WTC11 (cell line): ENCODE measurements around the gene KRTAP4-6. TPM values are rescaled to one million over a fixed set of nuclear protein-coding genes. Genes with fewer than 3 reads are reported as not detected.

Source experiments
- ATAC-seq: fragments of 200-7000 bp; cut with Tn5 transposase; 2 replicates; pipeline ENCODE4 v1.10.0; 2021; ENCODE audit warnings: mild to moderate bottlenecking, moderate library complexity
- CTCF ChIA-PET: fragments of 300-600 bp; sonication (Branson Sonifier 250); formaldehyde crosslinking; loops from one replicate; lab custom pipeline; 2021; ENCODE audit warnings: antibody characterized with exemption; lab: Charles Lee
- POLR2A ChIA-PET: fragments of 350-600 bp; sonication (Branson Sonifier 250); formaldehyde crosslinking; loops from one replicate; lab custom pipeline; 2021; ENCODE audit warnings: antibody characterized with exemption; lab: Charles Lee
- DNase-seq: peaks from one replicate; pipeline ENCODE4 v3.0.0; 2021; ENCODE audit warnings: low spot score
- H3K27ac Mint-ChIP-seq: 2 replicates; pipeline ENCODE4 v1.8.0; 2021; ENCODE audit warnings: mixed read lengths
- H3K27me3 Mint-ChIP-seq: 2 replicates; pipeline ENCODE4 v1.8.0; 2021; ENCODE audit warnings: low read depth, mild to moderate bottlenecking, moderate library complexity, mixed read lengths
- H3K36me3 Mint-ChIP-seq: 2 replicates; pipeline ENCODE4 v1.8.0; 2021; ENCODE audit warnings: mixed read lengths
- H3K4me1 Mint-ChIP-seq: 2 replicates; pipeline ENCODE4 v1.8.0; 2022; ENCODE audit warnings: mixed read lengths
- H3K4me3 Mint-ChIP-seq: 2 replicates; pipeline ENCODE4 v1.8.0; 2021; ENCODE audit warnings: mild to moderate bottlenecking, moderate library complexity, mixed read lengths
- H3K9me3 Mint-ChIP-seq: 2 replicates; pipeline ENCODE4 v1.8.0; 2021; ENCODE audit warnings: mixed read lengths
- ATF1 ChIP-seq: sonication (generic); formaldehyde crosslinking; IDR thresholded peaks from 2 replicates; pipeline ENCODE4 v1.8.1; 2023; ENCODE audit warnings: mild to moderate bottlenecking, moderate library complexity, missing genetic modification reagents
- CREM ChIP-seq: sonication (generic); formaldehyde crosslinking; IDR thresholded peaks from 2 replicates; pipeline ENCODE4 v1.8.1; 2022; ENCODE audit warnings: mild to moderate bottlenecking, missing genetic modification reagents, moderate library complexity
- ELF4 ChIP-seq: sonication (generic); formaldehyde crosslinking; IDR thresholded peaks from 2 replicates; pipeline ENCODE4 v1.8.1; 2022; ENCODE audit warnings: low read depth, mild to moderate bottlenecking, moderate library complexity, missing genetic modification reagents
- EMX1 ChIP-seq: fragments of 250-450 bp; sonication (Bioruptor Pico); IDR thresholded peaks from 2 replicates; pipeline ENCODE4 v1.8.0; 2021; ENCODE audit warnings: mild to moderate bottlenecking
- ESRRA ChIP-seq: sonication (generic); formaldehyde crosslinking; IDR thresholded peaks from 2 replicates; pipeline ENCODE4 v1.8.1; 2022; ENCODE audit warnings: mild to moderate bottlenecking, missing genetic modification reagents, borderline replicate concordance
- FOXJ3 ChIP-seq: sonication (generic); formaldehyde crosslinking; IDR thresholded peaks from 2 replicates; pipeline ENCODE4 v1.9.0; 2021; ENCODE audit warnings: missing genetic modification reagents, mild to moderate bottlenecking, borderline replicate concordance
- HMGA2 ChIP-seq: fragments of 250-450 bp; sonication (Bioruptor Pico); IDR thresholded peaks from 2 replicates; pipeline ENCODE4 v1.4.0; 2021; ENCODE audit warnings: mild to moderate bottlenecking, moderate library complexity
- MYBL2 ChIP-seq: sonication (generic); formaldehyde crosslinking; IDR thresholded peaks from 2 replicates; pipeline ENCODE4 v1.8.1; 2023; ENCODE audit warnings: mild to moderate bottlenecking, moderate library complexity, missing genetic modification reagents
- NFATC4 ChIP-seq: fragments of 250-450 bp; sonication (Bioruptor Pico); IDR thresholded peaks from 2 replicates; pipeline ENCODE4 v1.9.0; 2021; ENCODE audit warnings: mild to moderate bottlenecking
- NR2C2 ChIP-seq: sonication (generic); formaldehyde crosslinking; IDR thresholded peaks from 2 replicates; pipeline ENCODE4 v1.8.0; 2022; ENCODE audit warnings: mild to moderate bottlenecking, missing genetic modification reagents
- PRDM15 ChIP-seq: sonication (generic); formaldehyde crosslinking; IDR thresholded peaks from 2 replicates; pipeline ENCODE4 v1.8.0; 2022; ENCODE audit warnings: missing genetic modification reagents
- PRRX2 ChIP-seq: fragments of 250-450 bp; sonication (Bioruptor Pico); IDR thresholded peaks from 2 replicates; pipeline ENCODE4 v1.8.0; 2021; ENCODE audit warnings: mild to moderate bottlenecking
- RELA ChIP-seq: sonication (generic); formaldehyde crosslinking; IDR thresholded peaks from 2 replicates; pipeline ENCODE4 v1.8.1; 2022; ENCODE audit warnings: missing genetic modification reagents, mild to moderate bottlenecking, borderline replicate concordance
- SOX15 ChIP-seq: fragments of 250-450 bp; sonication (Bioruptor Pico); IDR thresholded peaks from 2 replicates; pipeline ENCODE4 v1.9.0; 2021; ENCODE audit warnings: mild to moderate bottlenecking
- TCF7 ChIP-seq: sonication (generic); formaldehyde crosslinking; IDR thresholded peaks from 2 replicates; pipeline ENCODE4 v1.8.0; 2022; ENCODE audit warnings: mild to moderate bottlenecking, low read depth, missing genetic modification reagents, moderate library complexity
- TP53 ChIP-seq: sonication (generic); formaldehyde crosslinking; IDR thresholded peaks from 2 replicates; pipeline ENCODE4 v1.8.1; 2023; ENCODE audit warnings: mild to moderate bottlenecking, missing genetic modification reagents
- ZMAT4 ChIP-seq: fragments of 250-450 bp; sonication (Bioruptor Pico); IDR thresholded peaks from 2 replicates; pipeline ENCODE4 v1.9.0; 2021; ENCODE audit warnings: mild to moderate bottlenecking
- ZNF138 ChIP-seq: sonication (generic); formaldehyde crosslinking; conservative IDR thresholded peaks from 2 replicates; pipeline ENCODE4 v1.8.1; 2022; ENCODE audit warnings: mild to moderate bottlenecking, moderate library complexity, missing genetic modification reagents
- ZNF263 ChIP-seq: sonication (generic); formaldehyde crosslinking; IDR thresholded peaks from 2 replicates; pipeline ENCODE4 v1.8.1; 2022; ENCODE audit warnings: low read depth, mild to moderate bottlenecking, moderate library complexity, missing genetic modification reagents
- total RNA-seq: library from RNA; stranded (reverse); gene quantifications from 3 replicates; pipeline ENCODE4 v1.2.3, GENCODE V29; 2021
- TF ChIP-seq, protein P1 (sequence below): fragments of 250-450 bp; sonication (Bioruptor Pico); conservative IDR thresholded peaks from 2 replicates; pipeline ENCODE4 v1.9.0; 2021; ENCODE audit warnings: mild to moderate bottlenecking
- TF ChIP-seq, protein P2 (sequence below): fragments of 250-450 bp; sonication (Bioruptor Pico); IDR thresholded peaks from 2 replicates; pipeline ENCODE4 v2.1.2; 2022; ENCODE audit warnings: mild to moderate bottlenecking, moderate library complexity
- TF ChIP-seq, protein P3 (sequence below): sonication (generic); formaldehyde crosslinking; IDR thresholded peaks from 2 replicates; pipeline ENCODE4 v1.8.0; 2022; ENCODE audit warnings: mild to moderate bottlenecking, missing genetic modification reagents
- TF ChIP-seq, protein P4 (sequence below): sonication (generic); formaldehyde crosslinking; IDR thresholded peaks from 2 replicates; pipeline ENCODE4 v1.8.0; 2022; ENCODE audit warnings: mild to moderate bottlenecking, missing genetic modification reagents
- TF ChIP-seq, protein P5 (sequence below): sonication (generic); formaldehyde crosslinking; IDR thresholded peaks from 2 replicates; pipeline ENCODE4 v1.8.1; 2022; ENCODE audit warnings: low read depth, mild to moderate bottlenecking, moderate library complexity, missing genetic modification reagents, borderline replicate concordance

The KRTAP4-6 gene
- total RNA-seq, 1 experiment from 2014 or later, result not detected

DNA sequence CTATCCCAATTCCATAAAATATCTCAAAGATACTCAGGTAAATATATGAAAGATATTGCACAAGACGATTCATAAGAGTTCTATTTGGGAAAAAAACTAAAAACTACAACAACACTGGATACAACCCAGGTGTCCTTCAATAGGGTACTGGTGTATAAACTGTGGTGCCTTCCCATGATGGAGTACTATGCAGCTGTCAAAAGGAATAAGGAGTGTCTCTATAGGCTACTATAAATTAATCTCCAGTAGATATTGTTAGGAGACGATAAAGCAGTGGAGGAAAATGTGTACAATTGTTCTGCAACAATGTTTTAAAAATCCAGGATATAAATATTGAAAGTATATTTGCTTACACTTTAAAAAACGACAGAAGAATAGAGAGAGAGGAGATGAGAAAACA, 13.9 kb downstream of the KRTAP4-6 start:
- peaks cover 29% of the 10 kb centered on the region for H3K9me3 Mint-ChIP-seq
- peaks cover 5% of the 10 kb centered on the region for H3K4me1 Mint-ChIP-seq
- no peak overlapping the region for H3K27ac Mint-ChIP-seq
- H3K4me3 Mint-ChIP-seq, result no peak overlapping the region
- no peak for TF ChIP-seq NR2C2 (CRISPR knock-in tag)
- TF ChIP-seq ELF4, result no peak
- TF ChIP-seq HMGA2, result no peak
- no peak for TF ChIP-seq ESRRA
- TF ChIP-seq CREM (CRISPR knock-in tag), result no peak
- TF ChIP-seq ATF1 (CRISPR knock-in tag), result no peak
- TF ChIP-seq, protein P1, sequence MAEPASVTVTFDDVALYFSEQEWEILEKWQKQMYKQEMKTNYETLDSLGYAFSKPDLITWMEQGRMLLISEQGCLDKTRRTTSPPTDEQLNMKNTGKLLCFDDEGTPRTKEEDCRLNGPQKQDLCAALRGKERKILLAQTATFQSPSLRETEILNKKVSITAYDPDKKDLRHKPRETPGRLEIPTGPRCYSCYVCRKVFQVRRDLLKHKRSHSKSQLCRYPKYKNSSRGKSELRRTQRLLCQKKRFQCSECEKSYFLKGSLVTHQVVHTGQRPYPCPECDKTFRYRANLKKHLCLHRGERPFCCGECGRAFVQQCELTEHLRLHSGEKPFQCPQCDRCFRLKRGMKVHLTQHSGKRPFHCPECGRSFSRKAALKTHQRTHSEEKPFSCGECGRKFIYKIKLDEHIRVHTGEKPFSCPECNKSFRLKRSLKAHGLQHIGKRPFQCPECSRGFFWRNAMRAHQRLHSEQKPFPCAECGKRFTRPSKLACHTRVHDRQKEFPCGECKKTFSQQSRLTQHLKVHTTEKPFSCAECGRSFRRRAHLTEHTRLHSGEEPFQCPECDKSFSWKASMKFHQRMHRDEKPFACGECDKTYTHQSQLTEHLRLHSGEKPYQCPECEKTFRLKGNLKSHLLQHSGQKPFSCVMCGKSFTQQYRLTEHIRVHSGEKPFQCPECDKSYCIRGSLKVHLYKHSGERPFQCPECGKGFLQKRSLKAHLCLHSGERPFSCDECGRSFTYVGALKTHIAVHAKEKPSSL (CRISPR knock-in tag), result no peak
- TF ChIP-seq MYBL2 (CRISPR knock-in tag), result no peak
- TF ChIP-seq ZNF263, result no peak
- no peak for TF ChIP-seq RELA (CRISPR knock-in tag)
- no peak for TF ChIP-seq SOX15 (CRISPR knock-in tag)
- TF ChIP-seq PRDM15, result no peak
- no peak for TF ChIP-seq FOXJ3
- TF ChIP-seq NFATC4 (CRISPR knock-in tag), result no peak
- no peak for TF ChIP-seq TP53 (CRISPR knock-in tag)
- no peak for TF ChIP-seq TCF7
- TF ChIP-seq, protein P2, sequence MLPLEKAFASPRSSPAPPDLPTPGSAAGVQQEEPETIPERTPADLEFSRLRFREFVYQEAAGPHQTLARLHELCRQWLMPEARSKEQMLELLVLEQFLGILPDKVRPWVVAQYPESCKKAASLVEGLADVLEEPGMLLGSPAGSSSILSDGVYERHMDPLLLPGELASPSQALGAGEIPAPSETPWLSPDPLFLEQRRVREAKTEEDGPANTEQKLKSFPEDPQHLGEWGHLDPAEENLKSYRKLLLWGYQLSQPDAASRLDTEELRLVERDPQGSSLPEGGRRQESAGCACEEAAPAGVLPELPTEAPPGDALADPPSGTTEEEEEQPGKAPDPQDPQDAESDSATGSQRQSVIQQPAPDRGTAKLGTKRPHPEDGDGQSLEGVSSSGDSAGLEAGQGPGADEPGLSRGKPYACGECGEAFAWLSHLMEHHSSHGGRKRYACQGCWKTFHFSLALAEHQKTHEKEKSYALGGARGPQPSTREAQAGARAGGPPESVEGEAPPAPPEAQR, result no peak
- TF ChIP-seq, all 79 proteins: peak for 0
- Mint-ChIP-seq H3K36me3 (peaks cover 5% of the 10 kb centered on the region), H3K27me3 (peaks cover 4% of the 10 kb centered on the region; the same call in 1 of the 2 replicates)
- DNase-seq, result no peak
- ChIA-PET CTCF (interaction anchor here (0.8 kb wide), 1 partner anchor 163 kb away, joined by 3 read pairs; no protein-coding TSS in a partner anchor), POLR2A (no interaction called here)
- ATAC-seq, result no peak

- ChIA-PET CTCF (no interaction called here), POLR2A (no interaction called here)
- peaks cover 10% of the 10 kb centered on the region for H3K4me1 Mint-ChIP-seq
- DNase-seq, result no peak
- ATAC-seq, result no peak
- H3K27ac Mint-ChIP-seq, result no peak overlapping the region
- peaks cover 5% of the 10 kb centered on the region for H3K36me3 Mint-ChIP-seq
- H3K27me3 Mint-ChIP-seq, result peaks cover 4% of the 10 kb centered on the region; the same call in 1 of the 2 replicates
- H3K4me3 Mint-ChIP-seq, result no peak overlapping the region
- H3K9me3 Mint-ChIP-seq, result peaks cover 29% of the 10 kb centered on the region
- TF ChIP-seq, protein P3, sequence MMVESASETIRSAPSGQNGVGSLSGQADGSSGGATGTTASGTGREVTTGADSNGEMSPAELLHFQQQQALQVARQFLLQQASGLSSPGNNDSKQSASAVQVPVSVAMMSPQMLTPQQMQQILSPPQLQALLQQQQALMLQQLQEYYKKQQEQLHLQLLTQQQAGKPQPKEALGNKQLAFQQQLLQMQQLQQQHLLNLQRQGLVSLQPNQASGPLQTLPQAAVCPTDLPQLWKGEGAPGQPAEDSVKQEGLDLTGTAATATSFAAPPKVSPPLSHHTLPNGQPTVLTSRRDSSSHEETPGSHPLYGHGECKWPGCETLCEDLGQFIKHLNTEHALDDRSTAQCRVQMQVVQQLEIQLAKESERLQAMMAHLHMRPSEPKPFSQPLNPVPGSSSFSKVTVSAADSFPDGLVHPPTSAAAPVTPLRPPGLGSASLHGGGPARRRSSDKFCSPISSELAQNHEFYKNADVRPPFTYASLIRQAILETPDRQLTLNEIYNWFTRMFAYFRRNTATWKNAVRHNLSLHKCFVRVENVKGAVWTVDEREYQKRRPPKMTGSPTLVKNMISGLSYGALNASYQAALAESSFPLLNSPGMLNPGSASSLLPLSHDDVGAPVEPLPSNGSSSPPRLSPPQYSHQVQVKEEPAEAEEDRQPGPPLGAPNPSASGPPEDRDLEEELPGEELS, result no peak
- TF ChIP-seq, protein P4, sequence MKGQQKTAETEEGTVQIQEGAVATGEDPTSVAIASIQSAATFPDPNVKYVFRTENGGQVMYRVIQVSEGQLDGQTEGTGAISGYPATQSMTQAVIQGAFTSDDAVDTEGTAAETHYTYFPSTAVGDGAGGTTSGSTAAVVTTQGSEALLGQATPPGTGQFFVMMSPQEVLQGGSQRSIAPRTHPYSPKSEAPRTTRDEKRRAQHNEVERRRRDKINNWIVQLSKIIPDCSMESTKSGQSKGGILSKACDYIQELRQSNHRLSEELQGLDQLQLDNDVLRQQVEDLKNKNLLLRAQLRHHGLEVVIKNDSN (CRISPR knock-in tag), result no peak
- TF ChIP-seq ELF4 (no peak), ZMAT4 (CRISPR knock-in tag) (no peak), EMX1 (CRISPR knock-in tag) (no peak), PRRX2 (CRISPR knock-in tag) (no peak), ZNF138 (CRISPR knock-in tag) (no peak)
- TF ChIP-seq, protein P5, sequence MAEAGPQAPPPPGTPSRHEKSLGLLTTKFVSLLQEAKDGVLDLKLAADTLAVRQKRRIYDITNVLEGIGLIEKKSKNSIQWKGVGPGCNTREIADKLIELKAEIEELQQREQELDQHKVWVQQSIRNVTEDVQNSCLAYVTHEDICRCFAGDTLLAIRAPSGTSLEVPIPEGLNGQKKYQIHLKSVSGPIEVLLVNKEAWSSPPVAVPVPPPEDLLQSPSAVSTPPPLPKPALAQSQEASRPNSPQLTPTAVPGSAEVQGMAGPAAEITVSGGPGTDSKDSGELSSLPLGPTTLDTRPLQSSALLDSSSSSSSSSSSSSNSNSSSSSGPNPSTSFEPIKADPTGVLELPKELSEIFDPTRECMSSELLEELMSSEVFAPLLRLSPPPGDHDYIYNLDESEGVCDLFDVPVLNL (CRISPR knock-in tag), result no peak
Measured at GRCh38 chr17:41125064-41125463, 15.3 kb downstream of the KRTAP4-6 start.
